Activated CD4-positive, alpha-beta T cell treated with anti-CD3 and anti-CD28 coated beads, Interleukin-2, amount 10 ng/mL, durations not matched to agents 7 days and 5 days (primary cell): ENCODE measurements around the gene KLHDC7A. TPM values are rescaled to one million over a fixed set of nuclear protein-coding genes. Genes with fewer than 3 reads are reported as not detected.

Experiments used
- CTCF ChIA-PET: fragments of 350-600 bp; sonication (Branson Sonifier 250); formaldehyde crosslinking; loops from one replicate; lab custom pipeline; 2021; ENCODE audit warnings: antibody characterized with exemption; lab: Charles Lee
- POLR2A ChIA-PET: fragments of 350-600 bp; sonication (Branson Sonifier 250); formaldehyde crosslinking; loops from one replicate; lab custom pipeline; 2021; ENCODE audit warnings: antibody characterized with exemption; lab: Charles Lee
- DNase-seq: peaks from one replicate; pipeline ENCODE4 v3.0.0-alpha.2; 2020
- H3K27ac Mint-ChIP-seq: one replicate; pipeline ENCODE4 v1.8.0; 2021; ENCODE audit warnings: mild to moderate bottlenecking, moderate library complexity, mixed read lengths
- H3K27me3 Mint-ChIP-seq: one replicate; pipeline ENCODE4 v1.8.0; 2021; ENCODE audit warnings: mixed read lengths
- H3K36me3 Mint-ChIP-seq: one replicate; pipeline ENCODE4 v1.8.0; 2021; ENCODE audit warnings: low read depth, mixed read lengths
- H3K4me1 Mint-ChIP-seq: one replicate; pipeline ENCODE4 v1.8.0; 2021; ENCODE audit warnings: mixed read lengths
- H3K4me3 Mint-ChIP-seq: one replicate; pipeline ENCODE4 v1.8.0; 2021; ENCODE audit warnings: mild to moderate bottlenecking, moderate library complexity, mixed read lengths
- H3K9me3 Mint-ChIP-seq: one replicate; pipeline ENCODE4 v1.8.0; 2021; ENCODE audit warnings: mixed read lengths
- total RNA-seq, 2 experiments: library from RNA; stranded (reverse); gene quantifications; one replicate each; pipeline ENCODE4 v1.2.3, GENCODE V29; 2021

The KLHDC7A gene
- total RNA-seq, 2 experiments from 2014 or later = not detected

DNA sequence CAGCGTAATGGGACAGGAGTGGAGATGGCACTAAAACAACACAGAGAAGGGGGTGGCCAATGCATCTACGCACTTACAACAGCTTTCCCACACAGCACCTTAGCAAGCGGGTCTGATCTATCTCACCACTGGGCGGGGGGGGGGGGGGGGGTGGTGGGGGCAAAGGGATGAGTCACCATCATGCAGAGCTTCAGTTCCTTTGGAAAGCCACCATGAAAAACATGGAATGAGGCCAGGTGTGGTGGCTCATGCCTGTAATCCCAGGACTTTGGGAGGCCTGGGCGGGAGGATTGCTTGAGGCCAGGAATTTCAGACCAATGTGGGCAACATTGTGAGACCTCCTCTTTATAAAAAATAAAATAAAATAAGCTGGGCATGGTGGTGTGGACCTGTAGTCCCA lies 47.2 kb downstream of the KLHDC7A start:
- Mint-ChIP-seq H3K27ac (no peak overlapping the region), H3K27me3 (peaks cover 3% of the 10 kb centered on the region), H3K36me3 (no peaks in the 10 kb centered on the region), H3K4me1 (no peaks in the 10 kb centered on the region), H3K9me3 (no peaks in the 10 kb centered on the region), H3K4me3 (no peak overlapping the region)
- no peak for DNase-seq
- ChIA-PET POLR2A (no interaction called here), CTCF (interaction anchor here (0.6 kb wide), 1 partner anchor 17 kb away, joined by 3 read pairs; no protein-coding TSS in a partner anchor)

GRCh38 chr1:18528616-18529015 lies 47.9 kb downstream of the KLHDC7A start:
- DNase-seq = no peak
- Mint-ChIP-seq H3K9me3 (no peaks in the 10 kb centered on the region), H3K27me3 (peaks cover 3% of the 10 kb centered on the region), H3K27ac (no peak overlapping the region), H3K4me1 (no peaks in the 10 kb centered on the region), H3K36me3 (no peaks in the 10 kb centered on the region), H3K4me3 (no peak overlapping the region)
- ChIA-PET CTCF (interaction anchor here (0.6 kb wide), 1 partner anchor 18 kb away, joined by 3 read pairs; no protein-coding TSS in a partner anchor), POLR2A (no interaction called here)

DNA sequence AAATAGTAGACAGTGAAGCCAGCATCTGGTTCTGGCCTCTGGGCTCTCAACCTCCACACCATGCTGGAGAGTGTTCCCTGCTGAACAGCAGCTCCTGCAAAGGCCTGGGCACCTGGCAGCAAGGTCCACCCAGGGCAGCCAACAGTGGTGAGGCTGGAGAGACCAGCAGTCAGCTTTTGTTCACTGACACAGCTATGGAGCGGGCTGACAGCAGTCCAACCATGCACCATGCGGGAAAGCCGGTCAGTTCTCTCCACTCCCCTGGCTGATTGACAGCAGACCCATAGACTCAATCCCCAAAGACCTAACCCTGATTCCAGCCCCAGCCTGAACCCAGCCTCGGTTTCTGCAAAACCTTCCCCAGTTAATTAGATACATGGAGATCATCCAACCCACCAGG lies 49.0 kb downstream of the KLHDC7A start:
- ChIA-PET CTCF (no interaction called here), POLR2A (no interaction called here)
- no peak for DNase-seq
- Mint-ChIP-seq H3K36me3 (no peaks in the 10 kb centered on the region), H3K27me3 (peaks cover 3% of the 10 kb centered on the region), H3K27ac (no peak overlapping the region), H3K9me3 (no peaks in the 10 kb centered on the region), H3K4me1 (no peaks in the 10 kb centered on the region), H3K4me3 (no peak overlapping the region)

DNA sequence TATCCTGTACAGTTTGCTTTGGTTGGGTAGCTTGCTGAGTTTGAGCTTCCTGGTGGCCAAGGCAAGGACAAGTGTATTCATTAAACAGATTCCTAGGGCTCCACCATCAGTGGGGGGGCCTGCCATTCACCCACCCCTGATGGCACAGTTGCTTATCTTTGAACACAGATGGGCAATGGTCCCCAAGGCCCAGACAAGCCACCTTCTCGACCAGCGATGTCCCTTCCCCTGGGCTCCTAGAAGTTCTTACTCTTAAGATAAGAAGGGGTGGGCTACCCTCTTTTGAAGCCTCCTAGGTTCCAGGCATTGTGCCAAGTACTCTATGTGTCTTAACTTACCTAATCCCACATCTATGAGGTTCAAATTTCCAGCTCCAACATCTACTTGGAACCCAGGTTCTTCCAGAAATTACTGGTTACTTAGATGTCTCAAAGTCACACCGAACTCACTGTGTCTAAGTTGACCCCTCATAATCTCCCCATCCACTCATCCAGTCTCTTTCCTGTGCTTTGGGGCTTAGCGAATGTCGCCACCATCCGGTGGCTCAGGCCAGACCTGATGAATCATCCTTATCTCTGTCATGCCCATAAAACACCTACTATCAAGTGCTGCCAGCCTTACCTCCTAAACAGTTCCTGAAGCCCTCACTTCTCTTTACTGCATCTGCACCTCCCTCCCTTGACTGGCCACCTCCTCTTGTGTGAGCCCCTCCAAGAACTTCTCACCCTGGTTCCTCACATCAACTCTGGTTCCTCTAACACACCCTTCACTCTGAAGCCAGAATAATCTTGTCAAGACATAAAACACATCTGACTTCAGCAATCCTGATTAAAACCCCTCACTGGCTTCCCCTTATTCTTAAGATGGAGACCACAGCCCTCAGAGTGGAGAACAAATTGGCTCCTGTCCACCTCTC lies 50.1 kb downstream of the KLHDC7A start:
- DNase-seq = no peak
- Mint-ChIP-seq H3K27me3 (peaks cover 3% of the 10 kb centered on the region), H3K36me3 (no peaks in the 10 kb centered on the region), H3K27ac (no peak overlapping the region), H3K4me3 (no peak overlapping the region), H3K4me1 (no peaks in the 10 kb centered on the region), H3K9me3 (no peaks in the 10 kb centered on the region)
- POLR2A ChIA-PET = no interaction called here
- CTCF ChIA-PET = no interaction called here

DNA sequence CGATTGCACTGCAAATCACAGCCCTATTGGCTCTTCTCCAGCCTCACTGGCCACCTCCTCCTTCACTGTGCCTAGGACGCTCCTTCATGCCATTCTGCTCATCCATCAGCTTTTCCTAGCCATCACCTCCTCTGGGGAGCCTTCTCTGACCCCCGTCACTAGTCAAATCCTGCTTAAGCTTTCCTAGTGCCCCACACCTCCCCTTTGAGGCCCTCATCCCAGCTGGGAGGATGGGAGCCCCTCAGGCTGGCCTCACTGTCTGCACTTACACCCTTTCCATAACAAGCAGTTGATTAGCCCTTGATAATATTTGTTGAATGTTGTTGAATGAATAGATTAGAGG lies 50.7 kb downstream of the KLHDC7A start:
- no peaks in the 10 kb centered on the region for H3K4me1 Mint-ChIP-seq
- CTCF ChIA-PET = no interaction called here
- no peak overlapping the region for H3K4me3 Mint-ChIP-seq
- POLR2A ChIA-PET = no interaction called here
- no peaks in the 10 kb centered on the region for H3K36me3 Mint-ChIP-seq
- H3K27me3 Mint-ChIP-seq = peaks cover 3% of the 10 kb centered on the region
- DNase-seq = no peak
- H3K9me3 Mint-ChIP-seq = no peaks in the 10 kb centered on the region
- no peak overlapping the region for H3K27ac Mint-ChIP-seq

DNA sequence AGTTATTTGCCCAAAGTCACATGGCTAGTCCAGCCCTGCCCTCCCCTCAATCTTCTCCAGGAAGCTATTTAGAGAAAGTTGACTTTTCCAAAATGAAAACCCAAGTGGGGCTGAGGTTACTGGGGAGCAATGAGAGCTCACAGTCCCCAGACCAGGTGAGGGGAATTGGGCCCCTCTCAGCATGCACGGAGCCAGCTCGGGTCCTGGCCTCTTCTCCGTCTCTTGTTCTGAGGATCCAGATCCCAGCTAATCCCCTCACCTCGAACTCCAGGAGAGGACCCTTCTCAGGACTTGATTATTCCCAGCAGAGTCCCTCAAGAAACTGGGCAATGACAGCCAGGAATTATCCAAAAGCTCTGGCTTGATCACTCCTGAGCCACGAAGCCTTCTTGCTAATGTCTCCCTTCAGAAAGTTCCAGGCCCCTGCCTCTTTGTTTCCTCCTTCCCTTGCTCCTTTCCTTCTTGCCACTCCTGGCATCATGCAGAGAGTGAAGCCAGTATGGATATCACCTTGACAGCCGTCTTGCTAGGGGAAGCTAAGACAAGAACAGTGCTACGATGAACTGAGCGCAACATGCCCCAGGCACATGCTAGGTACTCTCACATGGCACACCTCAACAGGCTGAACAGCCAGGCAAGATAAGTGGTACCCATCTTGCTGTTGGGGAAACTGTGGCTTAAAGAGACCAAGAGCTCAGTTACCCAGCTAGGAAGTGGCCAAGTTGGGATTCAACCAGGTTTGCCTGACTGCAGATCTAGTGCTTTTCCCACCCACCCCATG lies 51.9 kb downstream of the KLHDC7A start:
- no peak overlapping the region for H3K4me3 Mint-ChIP-seq
- no peaks in the 10 kb centered on the region for H3K36me3 Mint-ChIP-seq
- peaks cover 3% of the 10 kb centered on the region for H3K27me3 Mint-ChIP-seq
- ChIA-PET CTCF (no interaction called here), POLR2A (no interaction called here)
- H3K4me1 Mint-ChIP-seq = no peaks in the 10 kb centered on the region
- no peak for DNase-seq
- no peak overlapping the region for H3K27ac Mint-ChIP-seq
- no peaks in the 10 kb centered on the region for H3K9me3 Mint-ChIP-seq

DNA sequence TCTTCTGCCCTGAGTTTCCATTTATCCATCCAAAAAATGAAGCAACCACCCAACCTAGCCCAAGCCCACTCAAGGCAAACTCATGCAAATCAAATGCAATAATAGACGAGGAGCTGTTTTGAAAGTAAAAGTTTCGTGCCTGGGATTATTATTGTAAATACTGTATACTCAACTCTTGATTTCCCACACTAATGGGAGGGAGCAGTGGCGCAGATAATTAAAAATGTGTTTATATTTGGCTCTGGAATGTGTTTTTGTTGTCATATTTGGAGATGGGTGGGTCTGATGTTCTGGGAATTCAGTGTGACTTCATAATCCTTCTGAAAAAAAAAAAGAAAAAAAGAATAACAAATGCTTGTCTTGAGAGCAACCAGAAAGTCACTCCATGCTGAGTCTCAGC lies 52.5 kb downstream of the KLHDC7A start:
- Mint-ChIP-seq H3K4me3 (no peak overlapping the region), H3K36me3 (no peaks in the 10 kb centered on the region)
- POLR2A ChIA-PET = no interaction called here

GRCh38 chr1:18534810-18535205 lies 54.1 kb downstream of the KLHDC7A start:
- POLR2A ChIA-PET = no interaction called here
- Mint-ChIP-seq H3K4me3 (no peak overlapping the region), H3K9me3 (no peaks in the 10 kb centered on the region), H3K36me3 (no peaks in the 10 kb centered on the region), H3K27me3 (peaks cover 3% of the 10 kb centered on the region), H3K27ac (no peak overlapping the region), H3K4me1 (no peaks in the 10 kb centered on the region)
- CTCF ChIA-PET = no interaction called here
- DNase-seq = no peak

More for the DNA sequence above, 52.5 kb downstream of the KLHDC7A start:
- Mint-ChIP-seq H3K9me3 (no peaks in the 10 kb centered on the region), H3K27ac (no peak overlapping the region), H3K4me1 (no peaks in the 10 kb centered on the region), H3K27me3 (peaks cover 3% of the 10 kb centered on the region)
- CTCF ChIA-PET = interaction anchor here (0.7 kb wide), 1 partner anchor 491 kb away, joined by 3 read pairs; no protein-coding TSS in a partner anchor
- no peak for DNase-seq

Other genes with a start within 250 kb of the KLHDC7A start
- gene PAX7, start 149.9 kb downstream of the KLHDC7A start, total RNA-seq = not detected